ENCODE measurements around the gene PIERCE2. TPM values are rescaled to one million over a fixed set of nuclear protein-coding genes. Genes with fewer than 3 reads are reported as not detected.
"Not testable (repeated sequence)": the region's sequence is repeated elsewhere in the genome, so short reads cannot be mapped to it uniquely, and the experiment has no call there.

PIERCE2 gene
- total and polyA plus RNA-seq, 7 donors = 2.5 to 15.0 (median 6.1) TPM

- Histone ChIP-seq H3K27me3 (ENCODE audit: insufficient read depth in 3 of 3, low read length in 2 of 3) (no peaks in the 10 kb centered on the region), H3K36me3 (ENCODE audit: insufficient read depth in 1 of 2, low read depth in 1 of 2) (peaks cover 0 to 13% of the 10 kb centered on the region in 2 donors), H3K4me3 (peak overlapping the region; percentile 42), H3K4me1 (peaks cover 35% of the 10 kb centered on the region), H3K9me3 (no peaks in the 10 kb centered on the region), H3K27ac (peak overlapping the region; percentile 64)
- no peak for DNase-seq
- ATAC-seq = no peak
- TF ChIP-seq, protein P1, sequence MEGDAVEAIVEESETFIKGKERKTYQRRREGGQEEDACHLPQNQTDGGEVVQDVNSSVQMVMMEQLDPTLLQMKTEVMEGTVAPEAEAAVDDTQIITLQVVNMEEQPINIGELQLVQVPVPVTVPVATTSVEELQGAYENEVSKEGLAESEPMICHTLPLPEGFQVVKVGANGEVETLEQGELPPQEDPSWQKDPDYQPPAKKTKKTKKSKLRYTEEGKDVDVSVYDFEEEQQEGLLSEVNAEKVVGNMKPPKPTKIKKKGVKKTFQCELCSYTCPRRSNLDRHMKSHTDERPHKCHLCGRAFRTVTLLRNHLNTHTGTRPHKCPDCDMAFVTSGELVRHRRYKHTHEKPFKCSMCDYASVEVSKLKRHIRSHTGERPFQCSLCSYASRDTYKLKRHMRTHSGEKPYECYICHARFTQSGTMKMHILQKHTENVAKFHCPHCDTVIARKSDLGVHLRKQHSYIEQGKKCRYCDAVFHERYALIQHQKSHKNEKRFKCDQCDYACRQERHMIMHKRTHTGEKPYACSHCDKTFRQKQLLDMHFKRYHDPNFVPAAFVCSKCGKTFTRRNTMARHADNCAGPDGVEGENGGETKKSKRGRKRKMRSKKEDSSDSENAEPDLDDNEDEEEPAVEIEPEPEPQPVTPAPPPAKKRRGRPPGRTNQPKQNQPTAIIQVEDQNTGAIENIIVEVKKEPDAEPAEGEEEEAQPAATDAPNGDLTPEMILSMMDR (IDR thresholded peaks at IDR 0.05) = no peak
- intact Hi-C loops (cut with DNase I) = loop anchor here in 1 of 2 donors (10.0 kb wide), 1 partner anchor 207 kb away; the partner anchor contains the start of gene RSL24D1
- 85 to 91% (median 91%) methylated on average over 1 of the region's 1 CpG for WGBS, 3 donors
Observed at GRCh38 chr15:55401786-55402246, 6.5 kb upstream of the PIERCE2 start.

GRCh38 chr15:55402707-55403106 is 5.6 kb upstream of the PIERCE2 start:
- Histone ChIP-seq H3K27ac (peak overlapping the region; percentile 64), H3K27me3 (ENCODE audit: insufficient read depth in 3 of 3, low read length in 2 of 3) (no peaks in the 10 kb centered on the region), H3K9me3 (no peaks in the 10 kb centered on the region), H3K4me3 (peak overlapping the region; percentile 42), H3K36me3 (ENCODE audit: insufficient read depth in 1 of 2, low read depth in 1 of 2) (peaks cover 0 to 7% of the 10 kb centered on the region in 2 donors), H3K4me1 (peaks cover 37% of the 10 kb centered on the region)
- ATAC-seq (peak in 3 of 4 donors; percentile 44 to 71 (median 58)), DNase-seq (no peak)
- TF ChIP-seq, protein P1 (IDR thresholded peaks at IDR 0.05) = no peak
- intact Hi-C loops (cut with DNase I) = loop anchor here in 1 of 2 donors (10.0 kb wide), 1 partner anchor 208 kb away; the partner anchor contains the start of gene RSL24D1

DNA sequence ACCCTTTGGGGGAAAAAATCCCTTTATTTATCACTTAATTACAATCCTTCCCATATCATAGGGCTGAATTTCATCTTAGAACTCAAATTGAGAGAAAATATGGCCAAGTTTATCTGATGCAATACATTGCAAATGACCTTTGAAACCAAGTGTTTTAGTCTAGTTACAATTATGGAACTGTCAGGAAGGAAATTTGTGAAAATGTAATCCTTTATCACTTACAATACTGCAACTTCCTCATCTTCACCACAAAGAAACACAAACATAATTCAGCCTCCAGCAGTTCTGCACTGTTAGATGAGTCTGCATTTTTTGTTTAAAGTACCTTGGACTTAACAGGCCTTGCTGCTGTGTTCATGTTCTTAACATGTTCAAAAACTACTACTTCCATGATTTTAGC is 4.8 kb upstream of the PIERCE2 start:
- TF ChIP-seq, protein P1 (IDR thresholded peaks at IDR 0.05) = no peak
- Histone ChIP-seq H3K27me3 (ENCODE audit: insufficient read depth in 3 of 3, low read length in 2 of 3) (no peaks in the 10 kb centered on the region), H3K9me3 (no peaks in the 10 kb centered on the region), H3K4me1 (peaks cover 37% of the 10 kb centered on the region), H3K27ac (peak overlapping the region; percentile 64), H3K36me3 (ENCODE audit: insufficient read depth in 1 of 2, low read depth in 1 of 2) (peaks cover 0 to 5% of the 10 kb centered on the region in 2 donors), H3K4me3 (peak overlapping the region; percentile 42)
- intact Hi-C loops (cut with DNase I) = loop anchor here in 1 of 2 donors (10.0 kb wide), 1 partner anchor 209 kb away; the partner anchor contains the start of gene RSL24D1
- no peak for ATAC-seq
- DNase-seq = no peak

DNA sequence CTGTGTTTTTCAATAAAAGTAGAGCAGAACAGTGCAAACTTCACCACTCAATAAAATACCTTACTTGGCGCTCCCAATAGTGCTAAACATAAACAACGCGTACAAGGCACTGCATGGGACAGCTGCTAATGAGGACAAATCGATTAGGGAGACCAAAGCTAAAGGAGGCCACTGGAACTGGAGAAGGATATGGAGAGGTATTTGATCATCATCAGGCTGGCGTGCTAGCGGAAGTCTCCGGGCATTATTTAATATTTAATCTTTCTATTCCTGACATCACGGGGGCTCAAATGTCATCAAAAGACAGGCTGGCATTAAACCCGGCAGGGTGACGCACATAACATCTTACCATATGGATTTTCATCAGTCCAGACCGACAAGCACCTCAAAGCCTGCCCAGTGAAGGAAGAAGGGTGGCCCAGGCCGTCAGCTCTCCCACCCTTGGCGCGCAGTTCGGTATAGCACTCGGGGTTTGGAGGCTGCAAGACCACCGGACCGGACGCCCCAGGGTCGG is 740 bp upstream of the PIERCE2 start:
- H3K4me3 ChIP-seq = peak overlapping the region; percentile 94
- intact Hi-C loops (cut with DNase I) = loop anchor here in 1 of 2 donors (5.0 to 10.0 kb wide), 2 partner anchors 90 to 213 kb away; partner anchors contain the start of genes PIGB, PIGBOS1 and RSL24D1
- H3K4me1 ChIP-seq = peaks cover 31% of the 10 kb centered on the region
- no peaks in the 10 kb centered on the region for H3K9me3 ChIP-seq
- ATAC-seq (peak in 3 of 4 donors; percentile 0 to 15 (median 10)), DNase-seq (no peak)
- no peaks in the 10 kb centered on the region for H3K27me3 ChIP-seq (ENCODE audit: insufficient read depth in 3 of 3, low read length in 2 of 3)
- TF ChIP-seq, protein P1 (IDR thresholded peaks at IDR 0.05) = no peak
- 0 to 1% (median 1%) methylated on average over 20 of the region's 20 CpGs for WGBS, 3 donors
- peak overlapping the region; percentile 98 for H3K27ac ChIP-seq
- H3K36me3 ChIP-seq (ENCODE audit: insufficient read depth in 1 of 2, low read depth in 1 of 2) = no peaks in the 10 kb centered on the region

- not testable (repeated sequence) for H3K27me3 ChIP-seq (ENCODE audit: insufficient read depth in 3 of 3, low read length in 2 of 3); H3K9me3 ChIP-seq; DNase-seq; H3K36me3 ChIP-seq (ENCODE audit: insufficient read depth in 1 of 2, low read depth in 1 of 2); ATAC-seq
- WGBS, 3 donors = 50 to 59% (median 53%) methylated on average over 14 of the region's 14 CpGs
- intact Hi-C loops (cut with DNase I) = loop anchor here in 1 of 2 donors (5.0 to 10.0 kb wide), 2 partner anchors 92 to 214 kb away; partner anchors contain the start of genes PIGB, PIGBOS1 and RSL24D1
- Histone ChIP-seq H3K27ac (peak overlapping the region; percentile 98), H3K4me3 (peak overlapping the region; percentile 94), H3K4me1 (peaks cover 19% of the 10 kb centered on the region)
Observed at GRCh38 chr15:55408976-55409375, 681 bp downstream of the PIERCE2 start.

DNA sequence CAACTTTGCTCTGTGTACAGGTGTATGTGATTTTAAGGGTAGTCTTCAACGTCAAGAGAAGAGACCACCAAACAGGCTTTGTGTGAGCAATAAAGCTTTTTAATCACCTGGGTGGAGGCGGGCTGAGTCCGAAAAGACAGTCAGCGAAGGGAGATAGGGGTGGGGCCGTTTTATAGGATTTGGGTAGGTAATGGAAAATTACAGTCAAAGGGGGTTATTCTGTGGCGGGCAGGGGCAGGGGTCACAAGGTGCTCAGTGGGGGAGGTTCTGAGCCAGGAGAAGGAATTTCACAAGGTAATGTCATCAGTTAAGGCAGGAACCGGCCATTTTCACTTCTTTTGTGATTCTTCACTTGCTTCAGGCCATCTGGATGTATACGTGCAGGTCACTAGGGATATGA is 9.4 kb downstream of the PIERCE2 start:
- H3K36me3 ChIP-seq (ENCODE audit: insufficient read depth in 1 of 2, low read depth in 1 of 2); H3K4me3 ChIP-seq; H3K9me3 ChIP-seq; DNase-seq; ATAC-seq; H3K27me3 ChIP-seq (ENCODE audit: insufficient read depth in 3 of 3, low read length in 2 of 3); H3K4me1 ChIP-seq; H3K27ac ChIP-seq: not testable (repeated sequence)
- intact Hi-C loops (cut with DNase I) = loop anchor here in 1 of 2 donors (10.0 kb wide), 1 partner anchor 223 kb away; the partner anchor contains the start of gene RSL24D1
- WGBS, 3 donors = 69 to 73% (median 70%) methylated on average over 8 of the region's 8 CpGs
